Measurements from ENCODE around the gene RUNX2.

RUNX2 gene

DNA sequence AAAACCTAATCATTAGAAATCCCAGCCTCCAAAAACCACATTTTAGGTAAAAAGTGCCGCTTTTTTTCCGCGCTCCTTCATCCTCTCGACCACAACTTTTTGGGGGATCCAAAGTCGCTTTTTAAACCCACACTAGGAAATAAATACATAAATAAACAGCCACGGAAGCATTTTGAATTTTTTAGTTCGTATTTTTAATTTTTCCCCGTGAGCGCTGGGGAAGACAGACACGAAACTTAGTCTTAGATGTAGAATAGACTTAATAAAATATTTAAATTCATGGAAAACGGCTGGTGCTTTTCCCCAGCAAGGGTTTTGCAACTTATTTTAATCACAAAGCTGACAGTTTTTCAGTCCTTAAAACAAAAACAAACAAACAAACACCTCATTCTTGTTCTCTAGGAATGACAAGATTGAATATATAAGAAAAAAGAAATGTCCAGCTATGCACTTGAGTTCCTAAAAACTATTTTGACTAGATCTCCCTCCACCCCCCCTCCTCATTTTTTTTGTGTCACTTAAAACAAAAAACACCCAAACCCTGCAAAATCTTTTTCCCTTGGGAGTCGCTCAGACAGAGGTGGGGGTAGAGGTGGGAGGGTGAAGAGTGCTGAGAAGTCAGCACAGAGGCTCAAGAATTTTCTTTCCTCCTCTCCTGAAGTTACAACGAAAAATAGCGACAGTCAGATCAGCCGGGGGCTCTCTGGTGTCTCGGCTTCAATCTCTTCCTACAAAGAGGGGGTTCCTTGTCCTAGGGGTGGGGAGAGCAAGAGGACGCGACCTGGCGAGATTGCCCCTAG is 93.0 kb downstream of the RUNX2 start:
- TF ChIP-seq, protein P1, sequence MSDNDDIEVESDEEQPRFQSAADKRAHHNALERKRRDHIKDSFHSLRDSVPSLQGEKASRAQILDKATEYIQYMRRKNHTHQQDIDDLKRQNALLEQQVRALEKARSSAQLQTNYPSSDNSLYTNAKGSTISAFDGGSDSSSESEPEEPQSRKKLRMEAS (IDR thresholded peaks at IDR 0.05): no peak
- TF ChIP-seq, protein P2, sequence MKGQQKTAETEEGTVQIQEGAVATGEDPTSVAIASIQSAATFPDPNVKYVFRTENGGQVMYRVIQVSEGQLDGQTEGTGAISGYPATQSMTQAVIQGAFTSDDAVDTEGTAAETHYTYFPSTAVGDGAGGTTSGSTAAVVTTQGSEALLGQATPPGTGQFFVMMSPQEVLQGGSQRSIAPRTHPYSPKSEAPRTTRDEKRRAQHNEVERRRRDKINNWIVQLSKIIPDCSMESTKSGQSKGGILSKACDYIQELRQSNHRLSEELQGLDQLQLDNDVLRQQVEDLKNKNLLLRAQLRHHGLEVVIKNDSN (IDR thresholded peaks at IDR 0.05): no peak
- TF ChIP-seq YY1 (IDR thresholded peaks at IDR 0.05; ENCODE audit: low read depth): no peak
- no peak for TF ChIP-seq RAD21 (IDR thresholded peaks at IDR 0.05; ENCODE audit: low read depth)
- no peak for TF ChIP-seq FOXM1 (IDR thresholded peaks at IDR 0.05; ENCODE audit: borderline replicate concordance, low read depth)
- no peak; the same call in 1 of the 2 replicates for TF ChIP-seq ZBTB7A (IDR thresholded peaks at IDR 0.05; ENCODE audit: low read depth)
- TF ChIP-seq NFIC (IDR thresholded peaks at IDR 0.05): no peak
- TF ChIP-seq CREB1 (IDR thresholded peaks at IDR 0.05; ENCODE audit: low read depth): no peak
- TF ChIP-seq, protein P3, sequence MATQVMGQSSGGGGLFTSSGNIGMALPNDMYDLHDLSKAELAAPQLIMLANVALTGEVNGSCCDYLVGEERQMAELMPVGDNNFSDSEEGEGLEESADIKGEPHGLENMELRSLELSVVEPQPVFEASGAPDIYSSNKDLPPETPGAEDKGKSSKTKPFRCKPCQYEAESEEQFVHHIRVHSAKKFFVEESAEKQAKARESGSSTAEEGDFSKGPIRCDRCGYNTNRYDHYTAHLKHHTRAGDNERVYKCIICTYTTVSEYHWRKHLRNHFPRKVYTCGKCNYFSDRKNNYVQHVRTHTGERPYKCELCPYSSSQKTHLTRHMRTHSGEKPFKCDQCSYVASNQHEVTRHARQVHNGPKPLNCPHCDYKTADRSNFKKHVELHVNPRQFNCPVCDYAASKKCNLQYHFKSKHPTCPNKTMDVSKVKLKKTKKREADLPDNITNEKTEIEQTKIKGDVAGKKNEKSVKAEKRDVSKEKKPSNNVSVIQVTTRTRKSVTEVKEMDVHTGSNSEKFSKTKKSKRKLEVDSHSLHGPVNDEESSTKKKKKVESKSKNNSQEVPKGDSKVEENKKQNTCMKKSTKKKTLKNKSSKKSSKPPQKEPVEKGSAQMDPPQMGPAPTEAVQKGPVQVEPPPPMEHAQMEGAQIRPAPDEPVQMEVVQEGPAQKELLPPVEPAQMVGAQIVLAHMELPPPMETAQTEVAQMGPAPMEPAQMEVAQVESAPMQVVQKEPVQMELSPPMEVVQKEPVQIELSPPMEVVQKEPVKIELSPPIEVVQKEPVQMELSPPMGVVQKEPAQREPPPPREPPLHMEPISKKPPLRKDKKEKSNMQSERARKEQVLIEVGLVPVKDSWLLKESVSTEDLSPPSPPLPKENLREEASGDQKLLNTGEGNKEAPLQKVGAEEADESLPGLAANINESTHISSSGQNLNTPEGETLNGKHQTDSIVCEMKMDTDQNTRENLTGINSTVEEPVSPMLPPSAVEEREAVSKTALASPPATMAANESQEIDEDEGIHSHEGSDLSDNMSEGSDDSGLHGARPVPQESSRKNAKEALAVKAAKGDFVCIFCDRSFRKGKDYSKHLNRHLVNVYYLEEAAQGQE (IDR thresholded peaks at IDR 0.05; ENCODE audit: low read depth): no peak
- no peak for TF ChIP-seq EGR1 (IDR thresholded peaks at IDR 0.05)
- TF ChIP-seq EP300 (IDR thresholded peaks at IDR 0.05; ENCODE audit: borderline replicate concordance): no peak
- no peak for TF ChIP-seq CEBPB (IDR thresholded peaks at IDR 0.05)
- no peak for TF ChIP-seq TEAD4 (IDR thresholded peaks at IDR 0.05)
- no peak for TF ChIP-seq TAF1 (IDR thresholded peaks at IDR 0.05; ENCODE audit: low read depth)
- no peak for TF ChIP-seq TCF12 (IDR thresholded peaks at IDR 0.05; ENCODE audit: low read depth)

DNA sequence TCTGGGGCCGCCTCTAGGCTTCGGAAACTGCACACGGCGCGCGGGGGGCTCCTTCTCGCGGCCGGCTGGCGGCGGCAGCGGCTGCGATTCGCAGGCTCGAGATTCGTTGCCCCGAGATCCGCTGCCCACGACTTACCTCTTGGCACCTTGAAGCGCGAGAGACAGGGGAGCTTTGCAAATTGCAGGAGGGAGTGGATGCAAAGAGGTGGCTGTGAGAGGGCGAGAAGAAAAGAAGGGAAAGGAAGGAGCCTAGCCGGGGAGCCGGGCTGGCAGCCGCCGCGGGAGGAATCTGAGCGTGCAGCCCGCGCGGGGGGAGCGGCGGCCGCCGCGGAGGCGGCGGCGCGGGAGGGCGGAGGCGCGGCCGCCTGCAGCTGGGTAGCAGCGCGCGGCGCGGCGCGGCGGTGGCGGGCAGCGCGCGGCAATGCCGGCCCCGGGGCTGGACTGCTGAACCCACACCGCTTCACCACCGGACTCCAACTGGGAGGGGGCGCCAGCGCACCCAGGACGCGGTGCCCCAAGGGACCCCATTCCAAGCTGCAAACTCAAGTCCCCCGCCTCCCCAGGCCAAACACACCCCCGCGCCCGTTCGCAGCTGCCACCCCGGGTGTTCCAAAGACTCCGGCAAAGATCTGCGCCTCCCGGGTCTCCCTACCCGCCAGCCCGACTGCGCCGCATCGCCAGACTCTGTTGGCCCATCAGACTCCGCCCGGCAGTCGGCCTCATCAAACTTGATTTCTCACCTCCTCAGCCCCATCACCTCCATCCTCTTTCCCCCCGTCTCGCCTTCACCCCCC is 93.8 kb downstream of the RUNX2 start:
- TF ChIP-seq, protein P2 (IDR thresholded peaks at IDR 0.05): no peak
- TF ChIP-seq EGR1 (IDR thresholded peaks at IDR 0.05): 0 out of 2 replicates have a peak, but pooled peaks have one; percentile 39
- TF ChIP-seq, protein P1 (IDR thresholded peaks at IDR 0.05): peak; percentile 32; the same call in 1 of the 2 replicates
- TF ChIP-seq ZBTB7A (IDR thresholded peaks at IDR 0.05; ENCODE audit: low read depth): peak; percentile 54
- peak; percentile 40; the same call in 1 of the 2 replicates for TF ChIP-seq RAD21 (IDR thresholded peaks at IDR 0.05; ENCODE audit: low read depth)

DNA sequence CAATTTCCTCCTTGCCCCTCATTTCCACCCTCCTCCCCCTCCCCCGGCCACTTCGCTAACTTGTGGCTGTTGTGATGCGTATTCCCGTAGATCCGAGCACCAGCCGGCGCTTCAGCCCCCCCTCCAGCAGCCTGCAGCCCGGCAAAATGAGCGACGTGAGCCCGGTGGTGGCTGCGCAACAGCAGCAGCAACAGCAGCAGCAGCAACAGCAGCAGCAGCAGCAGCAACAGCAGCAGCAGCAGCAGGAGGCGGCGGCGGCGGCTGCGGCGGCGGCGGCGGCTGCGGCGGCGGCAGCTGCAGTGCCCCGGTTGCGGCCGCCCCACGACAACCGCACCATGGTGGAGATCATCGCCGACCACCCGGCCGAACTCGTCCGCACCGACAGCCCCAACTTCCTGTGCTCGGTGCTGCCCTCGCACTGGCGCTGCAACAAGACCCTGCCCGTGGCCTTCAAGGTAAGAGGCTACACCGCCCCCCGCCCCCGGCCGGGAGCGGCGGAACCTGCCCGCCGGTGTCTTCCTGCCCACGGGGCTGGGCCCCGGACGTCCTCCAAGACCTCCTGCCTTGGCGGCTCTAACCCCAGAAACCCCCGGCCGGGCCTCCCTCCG is 94.5 kb downstream of the RUNX2 start:
- TF ChIP-seq EP300 (IDR thresholded peaks at IDR 0.05; ENCODE audit: borderline replicate concordance) (peak; percentile 35; the same call in 1 of the 2 replicates), EGR1 (IDR thresholded peaks at IDR 0.05) (no peak; the same call in 1 of the 2 replicates), CEBPB (IDR thresholded peaks at IDR 0.05) (no peak), RAD21 (IDR thresholded peaks at IDR 0.05; ENCODE audit: low read depth) (no peak), ZBTB7A (IDR thresholded peaks at IDR 0.05; ENCODE audit: low read depth) (peak; percentile 75; the same call in 1 of the 2 replicates)

DNA sequence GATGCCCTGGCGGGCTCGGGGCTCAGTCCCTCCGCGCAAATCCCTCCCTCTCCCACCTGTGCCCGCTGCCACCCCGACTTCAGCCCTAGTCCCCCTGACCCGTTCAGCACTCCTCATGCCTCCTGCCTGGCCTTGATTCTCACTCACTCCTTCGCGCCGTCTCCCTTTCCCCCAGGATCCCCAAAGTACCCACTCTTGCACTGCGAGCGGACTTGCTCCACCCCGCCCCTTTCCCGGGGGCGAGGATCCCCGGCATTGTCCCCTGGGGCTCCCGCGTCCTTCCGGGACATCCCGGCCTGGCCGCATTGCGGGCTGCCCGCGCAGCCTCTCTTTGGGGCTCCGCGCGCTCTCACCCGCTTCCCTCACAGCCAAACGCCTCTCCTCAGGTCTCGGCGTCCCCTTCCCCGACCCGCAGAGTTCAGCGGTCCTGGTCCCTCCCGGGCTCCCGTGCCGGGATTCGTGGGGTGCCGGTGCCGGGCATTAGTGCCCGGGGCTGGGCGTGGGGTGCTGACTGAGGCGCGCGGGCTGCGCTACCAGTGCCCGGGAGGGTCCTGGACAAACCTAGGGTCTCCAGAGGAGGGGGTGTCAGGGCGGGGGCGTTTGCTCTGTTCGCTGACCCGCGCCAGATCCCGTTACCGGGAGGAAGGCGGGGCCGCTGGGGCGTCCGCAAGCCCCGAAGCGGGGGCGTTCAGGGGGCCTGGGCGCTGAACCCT is 95.1 kb downstream of the RUNX2 start:
- TF ChIP-seq EGR1 (IDR thresholded peaks at IDR 0.05) (no peak), TAF1 (IDR thresholded peaks at IDR 0.05; ENCODE audit: low read depth) (no peak), NFIC (IDR thresholded peaks at IDR 0.05) (no peak), CEBPB (IDR thresholded peaks at IDR 0.05) (no peak), FOXM1 (IDR thresholded peaks at IDR 0.05; ENCODE audit: borderline replicate concordance, low read depth) (no peak), ZBTB7A (IDR thresholded peaks at IDR 0.05; ENCODE audit: low read depth) (0 out of 2 replicates have a peak, but pooled peaks have one; percentile 25)
- TF ChIP-seq, protein P2 (IDR thresholded peaks at IDR 0.05): no peak

DNA sequence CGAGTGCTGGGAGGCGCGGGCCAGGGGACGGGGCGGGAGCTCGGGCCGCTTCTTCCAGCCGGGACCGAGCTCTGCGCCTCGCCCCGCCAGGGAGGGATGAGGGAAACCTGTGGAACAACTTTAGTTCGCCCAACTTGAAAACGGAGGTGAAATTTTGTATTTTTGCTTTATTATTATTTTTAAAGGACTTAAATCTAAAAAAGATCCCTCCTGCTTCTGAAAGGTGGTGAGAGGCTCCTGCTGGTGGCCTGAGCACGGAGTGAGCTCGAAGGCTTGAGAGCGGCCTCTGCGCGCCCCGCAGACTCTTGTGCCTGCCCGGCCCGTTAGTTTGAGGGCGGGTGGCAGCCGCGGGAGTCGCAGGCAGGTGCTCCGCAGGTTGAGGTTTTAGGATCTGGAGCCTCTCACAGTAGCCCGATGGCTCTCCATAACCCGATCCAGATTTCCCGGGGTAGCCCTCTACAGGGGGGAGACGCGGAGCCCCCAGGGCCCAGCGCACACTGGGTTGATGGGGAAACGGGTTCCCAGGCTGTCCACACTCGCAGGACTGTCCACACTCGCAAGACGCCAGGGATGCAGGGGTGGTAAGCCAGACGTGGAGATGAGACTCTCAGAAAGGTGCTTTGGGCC is 95.8 kb downstream of the RUNX2 start:
- TF ChIP-seq EGR1 (IDR thresholded peaks at IDR 0.05): no peak
- no peak for TF ChIP-seq NFIC (IDR thresholded peaks at IDR 0.05)
- no peak for TF ChIP-seq TEAD4 (IDR thresholded peaks at IDR 0.05)
- TF ChIP-seq, protein P3 (IDR thresholded peaks at IDR 0.05; ENCODE audit: low read depth): no peak
- no peak for TF ChIP-seq CEBPB (IDR thresholded peaks at IDR 0.05)
- no peak for TF ChIP-seq YY1 (IDR thresholded peaks at IDR 0.05; ENCODE audit: low read depth)
- no peak for TF ChIP-seq CREB1 (IDR thresholded peaks at IDR 0.05; ENCODE audit: low read depth)
- TF ChIP-seq TCF12 (IDR thresholded peaks at IDR 0.05; ENCODE audit: low read depth): no peak
- TF ChIP-seq, protein P2 (IDR thresholded peaks at IDR 0.05): no peak
